CD14-positive monocyte (primary cell): ENCODE data around the gene LBR. TPM values are rescaled to one million over a fixed set of nuclear protein-coding genes. Genes with fewer than 3 reads are reported as not detected.

Experiments used
- DNase-seq, 3 donors: peaks; one replicate each; pipeline ENCODE4 v3.0.0-alpha.2; 2011 to 2022
- H2AFZ ChIP-seq: 2 replicates; pipeline ENCODE4 v1.6.0; 2012; ENCODE audit warnings: mild to moderate bottlenecking, low read depth, low read length, inconsistent platforms; ENCODE audit not compliant: insufficient read depth, poor library complexity, severe bottlenecking
- H3K27ac ChIP-seq, 2 donors: 1 replicate in 1 of 2; 2 replicates in 1 of 2; pipeline ENCODE4 v1.5.1; 2012 to 2013; ENCODE audit warnings: low read length in 2 of 2, control low read depth in 1 of 2, inconsistent platforms in 1 of 2, low read depth in 1 of 2, mild to moderate bottlenecking in 1 of 2
- H3K27me3 ChIP-seq, 2 donors: one replicate each; pipeline versions ENCODE4 v1.6.0 to v1.6.1; 2011 to 2013; ENCODE audit warnings: low read length in 2 of 2; ENCODE audit not compliant: control insufficient read depth in 2 of 2, insufficient read depth in 2 of 2
- H3K36me3 ChIP-seq, 2 donors: replicated peaks in 1 of 2; 1 replicate in 1 of 2; 2 replicates in 1 of 2; pipeline versions ENCODE4 v1.5.1 to v1.6.1; 2012 to 2013; ENCODE audit warnings: low read length in 2 of 2, control low read depth in 1 of 2, inconsistent platforms in 1 of 2, mild to moderate bottlenecking in 1 of 2; ENCODE audit not compliant: insufficient read depth in 2 of 2, control insufficient read depth in 1 of 2
- H3K4me1 ChIP-seq, 2 donors: 1 replicate in 1 of 2; 2 replicates in 1 of 2; pipeline versions ENCODE4 v1.5.1 to v1.6.1; 2012 to 2013; ENCODE audit warnings: low read length in 2 of 2, control low read depth in 1 of 2, inconsistent platforms in 1 of 2, mild to moderate bottlenecking in 1 of 2, moderate library complexity in 1 of 2; ENCODE audit not compliant: insufficient read depth in 2 of 2, control insufficient read depth in 1 of 2
- H3K4me2 ChIP-seq: replicated peaks from 2 replicates; pipeline ENCODE3; 2012; ENCODE audit warnings: low read length, moderate library complexity, mild to moderate bottlenecking; ENCODE audit not compliant: poor library complexity, severe bottlenecking; ENCODE audit errors: extremely low read depth
- H3K4me3 ChIP-seq, 3 experiments: fragments of 200-600 bp in 1 of 3; sonication (generic) in 1 of 3; replicated peaks in 1 of 3; 1 replicate in 2 of 3; 2 replicates in 1 of 3; pipeline ENCODE4 v1.5.1; 2011 to 2013; ENCODE audit warnings: low read length in 3 of 3, mild to moderate bottlenecking in 3 of 3, control low read depth in 2 of 3, low read depth in 2 of 3, inconsistent platforms in 1 of 3, moderate library complexity in 1 of 3
- H3K79me2 ChIP-seq: 2 replicates; pipeline ENCODE4 v1.6.0; 2012; ENCODE audit warnings: mild to moderate bottlenecking, control low read depth, inconsistent platforms, low read length, moderate library complexity; ENCODE audit not compliant: insufficient read depth
- H3K9ac ChIP-seq: 2 replicates; pipeline ENCODE4 v1.6.0; 2017; ENCODE audit warnings: low read length, mild to moderate bottlenecking; ENCODE audit not compliant: insufficient read depth, poor library complexity, severe bottlenecking
- H3K9me3 ChIP-seq, 2 donors: replicated peaks in 1 of 2; 1 replicate in 1 of 2; 2 replicates in 1 of 2; pipeline versions ENCODE4 v1.5.1 to v1.6.1; 2012 to 2013; ENCODE audit warnings: low read length in 2 of 2, control low read depth in 1 of 2; ENCODE audit not compliant: control insufficient read depth in 1 of 2, insufficient read depth in 1 of 2
- H4K20me1 ChIP-seq: 2 replicates; pipeline ENCODE4 v1.6.0; 2012; ENCODE audit warnings: mild to moderate bottlenecking, low read length, control low read depth, moderate library complexity; ENCODE audit not compliant: insufficient read depth
- H3K27ac Mint-ChIP-seq, 7 donors: one replicate each; pipeline ENCODE4 v1.8.0; 2020; ENCODE audit warnings: mild to moderate bottlenecking in 7 of 7, mixed read lengths in 7 of 7, moderate library complexity in 6 of 7, inconsistent platforms in 2 of 7
- H3K27me3 Mint-ChIP-seq, 3 donors: one replicate each; pipeline ENCODE4 v1.8.0; 2021 to 2022; ENCODE audit warnings: low read depth in 3 of 3, mild to moderate bottlenecking in 3 of 3, mixed read lengths in 3 of 3, moderate library complexity in 3 of 3, inconsistent platforms in 1 of 3
- H3K36me3 Mint-ChIP-seq, 2 donors: one replicate each; pipeline ENCODE4 v1.8.0; 2020; ENCODE audit warnings: mixed read lengths in 2 of 2, inconsistent platforms in 1 of 2, mild to moderate bottlenecking in 1 of 2
- H3K4me1 Mint-ChIP-seq: one replicate; pipeline ENCODE4 v1.8.0; 2020; ENCODE audit warnings: mild to moderate bottlenecking, mixed read lengths
- H3K4me3 Mint-ChIP-seq, 2 donors: one replicate each; pipeline ENCODE4 v1.8.0; 2020; ENCODE audit warnings: mild to moderate bottlenecking in 2 of 2, mixed read lengths in 2 of 2, moderate library complexity in 1 of 2
- H3K9me3 Mint-ChIP-seq, 7 donors: one replicate each; pipeline ENCODE4 v1.8.0; 2020 to 2022; ENCODE audit warnings: mixed read lengths in 7 of 7, mild to moderate bottlenecking in 6 of 7, moderate library complexity in 6 of 7, inconsistent platforms in 2 of 7
- WGBS: methylation state at CpG from one replicate; pipeline ENCODE4 v1.1.5; 2013; ENCODE audit warnings: missing lambda C conversion rate; ENCODE audit not compliant: insufficient coverage; 5-methylcytosine and 5-hydroxymethylcytosine counted together
- intact Hi-C, 2 donors: fragments of 100-400 bp; cut with micrococcal nuclease; formaldehyde crosslinking; loops; one replicate each; pipeline versions ENCODE4 v1.15.0 to v1.15.1; 2023
- polyA plus RNA-seq, 3 donors: library from polyadenylated mRNA; depleted of rRNA in 1 of 3; unstranded in 2 of 3; stranded (reverse) in 1 of 3; fragments of 300-500 nt in 2 of 3; fragments of >200 nt in 1 of 3; fragmentation: Illumina TruSeq in 2 of 3; gene quantifications; 1 replicate in 2 of 3; 2 replicates in 1 of 3; pipeline ENCODE4 v1.2.3, GENCODE V29; 2012 to 2021
- TF ChIP-seq, protein P1 (sequence below): fragments of 200-600 bp; IDR thresholded peaks from one replicate; pipeline ENCODE4 v1.8.0; 2022; ENCODE audit warnings: antibody characterized with exemption, mild to moderate bottlenecking

The LBR gene
- polyA plus RNA-seq, 3 donors: 31.8 to 125 (median 100) TPM

DNA sequence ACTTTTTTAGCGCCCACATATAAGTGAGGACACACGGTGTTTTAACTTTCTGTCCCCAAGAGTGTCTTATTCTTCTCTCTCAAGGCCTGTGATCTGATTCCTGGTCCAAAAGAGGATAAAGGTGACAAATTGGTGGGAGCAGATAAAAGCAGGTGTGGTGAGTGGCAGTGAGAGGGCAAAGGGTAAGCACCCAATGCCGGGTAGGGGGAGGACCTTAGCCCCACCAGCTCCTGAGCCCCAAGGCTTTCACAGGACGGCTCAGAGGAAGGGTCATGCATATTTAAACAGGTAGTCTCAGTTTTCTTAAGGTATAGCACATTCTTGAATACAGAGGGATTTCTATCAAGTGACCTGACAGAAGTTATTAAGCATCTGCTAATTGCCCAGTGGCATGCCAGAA is 19.6 kb downstream of the LBR start:
- peaks cover 90 to 100% of the 10 kb centered on the region in 2 donors for H3K36me3 ChIP-seq
- H3K27ac Mint-ChIP-seq: peak overlapping the region in 3 of 7 donors; percentile 22 to 59 (median 43)
- H3K4me1 ChIP-seq: no peaks in the 10 kb centered on the region
- no peak overlapping the region for H3K9ac ChIP-seq
- H3K4me2 ChIP-seq: no peak overlapping the region
- H3K79me2 ChIP-seq: peaks cover 75% of the 10 kb centered on the region
- peaks cover 0 to 2% (median 0%) of the 10 kb centered on the region in 3 donors for H3K27me3 Mint-ChIP-seq
- intact Hi-C loops: no loop called here
- no peaks in the 10 kb centered on the region for H3K4me1 Mint-ChIP-seq
- H2AFZ ChIP-seq: no peak overlapping the region
- H3K9me3 Mint-ChIP-seq: no peaks in the 10 kb centered on the region
- H3K4me3 ChIP-seq: no peak overlapping the region
- 92% methylated on average over 2 of the region's 4 CpGs for WGBS
- H3K36me3 Mint-ChIP-seq: peaks cover 86 to 93% of the 10 kb centered on the region in 2 donors
- H3K9me3 ChIP-seq: no peaks in the 10 kb centered on the region
- TF ChIP-seq, protein P1, sequence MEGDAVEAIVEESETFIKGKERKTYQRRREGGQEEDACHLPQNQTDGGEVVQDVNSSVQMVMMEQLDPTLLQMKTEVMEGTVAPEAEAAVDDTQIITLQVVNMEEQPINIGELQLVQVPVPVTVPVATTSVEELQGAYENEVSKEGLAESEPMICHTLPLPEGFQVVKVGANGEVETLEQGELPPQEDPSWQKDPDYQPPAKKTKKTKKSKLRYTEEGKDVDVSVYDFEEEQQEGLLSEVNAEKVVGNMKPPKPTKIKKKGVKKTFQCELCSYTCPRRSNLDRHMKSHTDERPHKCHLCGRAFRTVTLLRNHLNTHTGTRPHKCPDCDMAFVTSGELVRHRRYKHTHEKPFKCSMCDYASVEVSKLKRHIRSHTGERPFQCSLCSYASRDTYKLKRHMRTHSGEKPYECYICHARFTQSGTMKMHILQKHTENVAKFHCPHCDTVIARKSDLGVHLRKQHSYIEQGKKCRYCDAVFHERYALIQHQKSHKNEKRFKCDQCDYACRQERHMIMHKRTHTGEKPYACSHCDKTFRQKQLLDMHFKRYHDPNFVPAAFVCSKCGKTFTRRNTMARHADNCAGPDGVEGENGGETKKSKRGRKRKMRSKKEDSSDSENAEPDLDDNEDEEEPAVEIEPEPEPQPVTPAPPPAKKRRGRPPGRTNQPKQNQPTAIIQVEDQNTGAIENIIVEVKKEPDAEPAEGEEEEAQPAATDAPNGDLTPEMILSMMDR: no peak
- H3K4me3 Mint-ChIP-seq: no peak overlapping the region
- peaks cover 89% of the 10 kb centered on the region for H4K20me1 ChIP-seq
- H3K27ac ChIP-seq: no peak overlapping the region
- no peak for DNase-seq
- no peaks in the 10 kb centered on the region for H3K27me3 ChIP-seq

DNA sequence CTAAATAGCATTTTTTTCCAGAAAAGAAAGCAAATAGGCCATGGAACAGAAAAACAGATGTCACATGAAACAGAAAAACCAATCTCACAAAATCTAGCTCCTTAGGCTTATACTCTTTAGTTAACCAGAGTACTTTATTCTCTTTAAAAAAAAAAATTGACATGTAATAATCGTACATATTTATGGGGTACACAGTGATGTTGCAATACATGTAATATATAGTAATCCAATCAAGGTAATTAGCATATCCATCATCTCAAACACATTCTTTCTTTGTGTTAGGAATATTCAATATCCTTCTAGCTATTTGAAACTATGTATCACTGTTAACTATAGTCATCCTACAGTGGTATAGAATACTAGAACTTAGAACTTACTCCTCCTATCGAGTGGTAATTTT is 20.1 kb downstream of the LBR start:
- Mint-ChIP-seq H3K4me3 (no peak overlapping the region), H3K4me1 (no peaks in the 10 kb centered on the region), H3K9me3 (no peaks in the 10 kb centered on the region), H3K27ac (no peak overlapping the region), H3K36me3 (peaks cover 87 to 92% of the 10 kb centered on the region in 2 donors), H3K27me3 (peaks cover 0 to 2% (median 0%) of the 10 kb centered on the region in 3 donors)
- Histone ChIP-seq H3K79me2 (peaks cover 70% of the 10 kb centered on the region), H3K4me1 (no peaks in the 10 kb centered on the region), H3K9me3 (no peaks in the 10 kb centered on the region), H3K4me3 (no peak overlapping the region), H2AFZ (no peak overlapping the region), H4K20me1 (peaks cover 84% of the 10 kb centered on the region), H3K4me2 (no peak overlapping the region), H3K27ac (no peak overlapping the region), H3K27me3 (no peaks in the 10 kb centered on the region), H3K9ac (no peak overlapping the region), H3K36me3 (peaks cover 90 to 100% of the 10 kb centered on the region in 2 donors)
- intact Hi-C loops: no loop called here
- 100% methylated on average over 1 of the region's 2 CpGs for WGBS
- TF ChIP-seq, protein P1: no peak
- no peak for DNase-seq
